DND-41 (cell line): ENCODE measurements around the gene MICAL3.

Source experiments
- CTCF ChIP-seq: IDR thresholded peaks from 2 replicates; pipeline ENCODE4 v1.5.1; 2012; ENCODE audit warnings: borderline replicate concordance, low read length, moderate library complexity, mild to moderate bottlenecking; ENCODE audit not compliant: poor library complexity, severe bottlenecking; ENCODE audit errors: extremely low read depth
- EZH2 ChIP-seq: IDR thresholded peaks from 3 replicates; pipeline ENCODE4 v1.6.1; 2012; ENCODE audit warnings: borderline replicate concordance, low read depth, mild to moderate bottlenecking, moderate library complexity, low read length, inconsistent platforms; ENCODE audit not compliant: severe bottlenecking

- TF ChIP-seq EZH2 (no peak), CTCF (no peak)
These were observed 249.3 kb downstream of the MICAL3 start for GRCh38 chr22:17774926-17775685.
